ENCODE results near the gene SDHAF2.

DNA sequence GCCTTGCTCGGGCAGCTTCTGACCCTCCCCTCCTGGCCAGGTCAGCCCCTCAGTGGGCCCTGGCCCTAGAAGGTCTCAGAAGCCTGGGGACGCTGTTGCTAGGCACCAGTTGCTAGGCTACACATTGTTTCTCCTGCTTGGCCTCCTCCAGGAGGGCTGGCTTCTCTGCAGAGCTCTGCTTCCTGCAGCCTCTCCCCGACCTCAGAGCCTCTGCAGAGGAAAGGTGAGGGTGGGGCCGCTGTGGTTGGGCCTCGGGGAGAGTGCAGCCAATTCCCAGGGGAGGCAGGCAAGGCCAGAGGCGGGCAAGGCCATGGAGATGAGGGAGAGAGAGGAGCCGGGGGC is 51.0 kb downstream of the SDHAF2 start:
- no peak for TF ChIP-seq SIN3A (IDR thresholded peaks at IDR 0.05; ENCODE audit: borderline replicate concordance, insufficient read depth, low read depth, low read length)
- TF ChIP-seq, protein P1, sequence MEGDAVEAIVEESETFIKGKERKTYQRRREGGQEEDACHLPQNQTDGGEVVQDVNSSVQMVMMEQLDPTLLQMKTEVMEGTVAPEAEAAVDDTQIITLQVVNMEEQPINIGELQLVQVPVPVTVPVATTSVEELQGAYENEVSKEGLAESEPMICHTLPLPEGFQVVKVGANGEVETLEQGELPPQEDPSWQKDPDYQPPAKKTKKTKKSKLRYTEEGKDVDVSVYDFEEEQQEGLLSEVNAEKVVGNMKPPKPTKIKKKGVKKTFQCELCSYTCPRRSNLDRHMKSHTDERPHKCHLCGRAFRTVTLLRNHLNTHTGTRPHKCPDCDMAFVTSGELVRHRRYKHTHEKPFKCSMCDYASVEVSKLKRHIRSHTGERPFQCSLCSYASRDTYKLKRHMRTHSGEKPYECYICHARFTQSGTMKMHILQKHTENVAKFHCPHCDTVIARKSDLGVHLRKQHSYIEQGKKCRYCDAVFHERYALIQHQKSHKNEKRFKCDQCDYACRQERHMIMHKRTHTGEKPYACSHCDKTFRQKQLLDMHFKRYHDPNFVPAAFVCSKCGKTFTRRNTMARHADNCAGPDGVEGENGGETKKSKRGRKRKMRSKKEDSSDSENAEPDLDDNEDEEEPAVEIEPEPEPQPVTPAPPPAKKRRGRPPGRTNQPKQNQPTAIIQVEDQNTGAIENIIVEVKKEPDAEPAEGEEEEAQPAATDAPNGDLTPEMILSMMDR (IDR thresholded peaks at IDR 0.05), result no peak

All from Panc1 (cell line).